ENCODE measurements around the gene ALKBH4.
"Not testable (repeated sequence)": the region's sequence is repeated elsewhere in the genome, so short reads cannot be mapped to it uniquely, and the experiment has no call there.

The ALKBH4 gene

DNA sequence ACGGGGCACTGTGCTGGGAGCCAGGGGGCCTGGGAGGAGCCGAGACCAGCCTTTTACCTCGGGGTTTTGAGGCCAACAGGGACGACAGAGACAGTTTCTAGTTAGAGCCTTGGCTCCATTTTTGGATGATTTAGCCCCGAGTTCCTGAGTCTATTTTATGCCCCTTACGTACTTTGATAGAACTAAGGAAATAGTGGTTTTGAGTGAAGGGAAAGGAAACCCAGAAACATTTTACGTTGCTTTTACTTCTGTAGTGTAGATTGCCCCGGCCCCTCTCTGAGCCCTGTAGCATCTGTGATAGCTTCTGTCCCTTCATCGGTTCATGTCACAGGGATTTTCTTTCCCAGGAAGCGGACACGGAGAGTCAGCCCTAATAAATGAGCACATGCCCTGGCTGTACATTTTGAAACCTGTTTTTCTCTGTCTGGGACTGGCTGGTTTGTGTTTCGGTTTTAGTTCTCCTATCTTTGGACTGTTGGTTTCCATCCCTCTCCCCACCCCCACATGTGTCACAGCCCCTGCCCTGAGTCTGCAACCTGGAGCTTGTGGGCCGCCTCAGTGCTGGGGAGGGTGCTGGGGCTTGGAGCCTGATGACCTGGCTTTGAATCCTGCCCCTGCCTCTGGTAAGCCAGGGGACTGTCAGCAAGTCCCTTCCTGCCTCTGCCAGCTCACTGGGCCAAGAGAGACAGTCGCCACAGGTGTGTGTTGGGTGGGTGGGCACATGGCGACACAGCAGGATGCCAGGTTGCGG lies 38.2 kb downstream of the ALKBH4 start:
- DNase-seq: peak; percentile 77 to 87 (median 84)

DNA sequence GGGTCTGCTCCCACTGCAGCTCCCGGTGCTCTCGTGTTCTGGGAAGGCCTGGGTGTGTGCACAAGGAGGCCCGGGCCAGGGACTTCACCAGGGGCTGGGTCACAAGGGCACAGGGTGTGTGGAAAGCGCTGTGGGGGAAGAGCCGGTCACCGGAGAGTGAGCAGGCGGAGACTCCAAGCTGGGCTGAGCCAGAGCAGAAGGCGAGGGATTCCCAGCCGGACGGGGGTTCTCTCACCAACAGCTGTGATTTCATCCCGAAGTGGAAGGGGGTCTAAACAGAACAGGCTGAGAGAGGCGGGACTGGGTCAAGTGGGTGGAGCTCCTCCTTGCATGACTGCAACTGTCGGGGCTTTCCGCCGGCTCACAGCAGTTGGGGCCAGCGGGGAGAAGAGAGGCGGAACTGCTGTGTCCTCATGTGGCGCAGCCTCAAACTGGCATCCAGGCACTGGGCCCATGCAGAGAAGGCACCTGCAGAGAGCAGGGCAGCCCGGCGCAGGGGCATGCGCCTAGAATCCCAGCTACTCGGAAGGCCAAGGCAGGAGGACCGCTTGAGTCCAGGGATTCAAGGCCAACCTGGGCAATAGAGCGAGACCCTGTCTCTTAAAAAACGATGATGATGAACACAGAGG lies 38.9 kb downstream of the ALKBH4 start:
- DNase-seq: peak; percentile 90 to 96 (median 96)

- peak; percentile 68 to 86 (median 79) for DNase-seq
Observed at GRCh38 chr7:102424787-102425218, 39.9 kb downstream of the ALKBH4 start.

- peak in 1 of 4 experiments; percentile 20 for DNase-seq
Observed at GRCh38 chr7:102424129-102424551, 40.5 kb downstream of the ALKBH4 start.

DNA sequence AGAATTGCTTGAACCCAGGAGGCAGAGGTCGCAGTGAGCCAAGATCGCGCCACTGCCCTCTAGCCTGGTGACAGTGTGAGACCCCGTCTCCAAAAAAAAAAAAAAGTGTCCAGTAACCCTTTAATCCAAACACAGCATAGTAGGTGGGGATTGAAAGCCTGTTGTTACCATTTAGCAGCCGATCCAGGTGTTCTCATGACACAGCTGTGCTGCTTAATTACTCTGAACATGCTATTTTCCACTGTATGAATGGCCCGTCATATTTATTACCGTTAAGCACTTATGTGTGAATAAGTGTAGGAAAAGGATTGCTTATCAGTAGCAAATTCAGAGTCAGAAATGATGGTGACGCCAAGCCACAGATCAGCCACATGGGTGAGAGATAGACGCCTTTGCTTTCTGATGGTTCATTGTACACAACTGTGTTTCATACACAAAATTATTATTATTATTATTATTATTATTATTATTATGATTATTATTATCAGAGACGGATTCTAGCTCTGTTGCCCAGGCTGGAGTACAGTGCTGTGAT lies 42.9 kb downstream of the ALKBH4 start:
- no peak for DNase-seq

DNA sequence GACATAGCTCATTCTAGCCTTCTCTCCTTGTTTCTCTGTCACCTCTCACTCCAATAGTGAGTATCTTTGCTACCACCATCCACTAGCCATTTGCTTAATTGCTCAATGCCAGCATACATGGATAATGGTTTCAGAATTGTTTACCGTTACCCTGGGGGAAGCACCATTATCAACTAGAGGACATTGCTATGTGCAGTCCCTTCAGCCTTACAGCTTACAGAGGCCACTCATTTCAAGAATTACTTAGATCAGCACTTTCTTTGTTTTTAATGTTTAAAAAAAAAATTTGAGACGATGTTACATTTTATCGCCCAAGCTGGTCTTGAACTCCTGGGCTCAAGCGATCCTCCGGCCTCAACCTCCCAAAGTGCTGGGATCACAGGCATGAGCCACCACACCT lies 46.1 kb downstream of the ALKBH4 start:
- no peak for DNase-seq

DNA sequence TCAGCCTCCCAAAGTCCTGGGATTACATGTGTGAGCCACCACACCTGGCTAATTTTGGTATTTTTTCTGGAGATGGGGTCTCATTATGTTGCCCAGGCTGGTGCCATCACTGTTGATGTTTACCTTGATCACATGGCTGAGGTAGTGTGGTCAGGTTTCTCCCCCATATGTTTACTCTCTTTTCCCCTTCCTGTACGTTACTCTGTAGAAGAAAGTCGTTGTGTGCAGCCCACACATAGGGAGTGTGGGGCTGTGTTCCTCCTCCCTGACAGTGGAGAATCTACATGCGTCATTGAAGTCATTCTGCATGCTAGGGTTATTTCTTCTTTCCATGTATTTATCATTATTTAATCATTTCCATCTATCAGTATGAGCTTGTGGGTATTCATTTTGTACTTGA lies 47.6 kb downstream of the ALKBH4 start:
- no peak for DNase-seq

GRCh38 chr7:102416406-102416805 lies 48.3 kb downstream of the ALKBH4 start:
- DNase-seq: no peak

DNA sequence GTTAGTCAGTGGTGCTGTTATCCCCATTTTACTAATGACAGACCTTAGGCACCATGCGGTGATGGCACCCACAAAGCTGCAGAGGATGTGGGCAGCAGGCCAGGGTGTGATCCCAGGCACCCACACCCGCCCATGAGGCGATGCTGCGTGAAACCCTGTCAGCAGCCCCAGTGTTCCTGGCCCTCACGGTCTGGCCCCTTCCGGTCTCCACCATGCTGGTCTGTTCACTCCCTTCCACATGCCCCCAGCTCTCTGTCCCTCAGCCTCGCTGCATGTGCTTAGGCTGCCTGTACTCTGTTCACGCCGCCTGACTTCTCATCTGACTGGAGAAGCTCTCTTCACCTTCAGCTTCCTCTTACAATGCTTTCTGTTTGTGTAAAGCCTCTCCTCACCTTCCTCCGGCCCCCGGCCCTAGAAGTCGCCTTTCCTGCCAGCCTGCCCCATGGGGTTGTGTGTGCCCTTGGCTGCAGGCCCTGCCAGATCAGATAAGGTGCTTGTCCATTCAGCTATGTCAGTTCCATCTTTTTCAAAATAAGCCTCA lies 48.9 kb downstream of the ALKBH4 start:
- peak in 1 of 4 experiments; percentile 7 for DNase-seq

DNA sequence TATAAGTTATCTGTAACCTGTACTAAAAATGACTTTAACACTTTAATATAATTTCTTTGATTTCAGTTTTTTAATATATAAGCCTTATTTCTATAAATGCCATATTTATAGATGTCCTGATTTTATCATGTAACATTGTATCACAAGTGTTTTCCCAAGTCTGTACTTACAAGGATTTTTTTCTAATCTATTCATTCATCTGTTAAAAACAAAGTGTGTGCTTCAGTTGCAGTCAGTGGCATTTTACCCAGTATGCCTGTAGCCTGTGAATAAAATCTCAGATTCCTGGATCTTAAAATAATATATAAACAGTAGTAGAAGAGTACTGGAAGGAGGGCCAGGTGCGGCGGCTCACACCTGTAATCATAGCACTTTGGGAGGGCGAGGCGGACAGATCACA lies 51.1 kb downstream of the ALKBH4 start:
- no peak for DNase-seq

- DNase-seq: no peak
Observed at GRCh38 chr7:102413091-102413490, 51.6 kb downstream of the ALKBH4 start.

DNA sequence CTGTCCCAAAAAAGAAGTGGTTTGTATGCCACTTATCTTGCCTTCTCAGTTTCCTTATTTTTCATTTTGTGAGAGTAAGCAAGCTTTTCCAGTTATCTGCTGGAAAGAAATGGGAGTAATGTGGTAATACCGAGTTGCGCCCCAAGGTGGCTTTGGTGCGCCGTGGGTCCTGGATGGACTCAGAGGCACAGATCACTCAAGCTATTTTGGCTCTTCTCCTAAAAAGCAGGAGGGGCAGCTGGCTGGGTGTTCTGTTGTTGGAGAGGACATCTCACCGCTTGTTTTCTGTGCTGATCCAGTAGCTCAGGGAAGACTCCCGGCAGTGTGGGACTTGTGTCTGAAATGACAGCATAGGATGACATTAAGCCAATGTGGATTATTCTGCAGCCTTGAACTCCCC lies 52.1 kb downstream of the ALKBH4 start:
- peak; percentile 65 to 78 (median 71) for DNase-seq

DNA sequence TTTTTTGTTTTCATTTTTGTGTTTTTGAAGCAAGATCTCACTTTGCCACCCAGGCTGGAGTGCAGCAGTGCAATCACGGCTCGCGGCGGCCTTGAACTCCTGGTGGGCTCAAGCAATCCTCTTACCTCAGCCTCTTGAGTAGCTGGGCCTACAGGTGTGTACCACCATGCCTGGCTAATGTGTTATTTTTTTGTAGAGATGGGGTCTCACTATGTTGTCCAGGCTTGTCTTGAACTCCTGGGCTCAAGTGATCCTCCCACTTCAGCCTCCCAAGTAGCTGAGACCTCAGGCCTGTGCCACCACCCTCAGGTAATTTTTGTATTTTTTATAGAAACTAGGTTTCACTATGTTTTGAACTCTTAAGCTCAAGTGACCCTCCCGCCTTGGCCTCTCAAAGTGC lies 53.7 kb downstream of the ALKBH4 start:
- no peak for DNase-seq

- no peak for DNase-seq
Observed at GRCh38 chr7:102410123-102410522, 54.5 kb downstream of the ALKBH4 start.

DNA sequence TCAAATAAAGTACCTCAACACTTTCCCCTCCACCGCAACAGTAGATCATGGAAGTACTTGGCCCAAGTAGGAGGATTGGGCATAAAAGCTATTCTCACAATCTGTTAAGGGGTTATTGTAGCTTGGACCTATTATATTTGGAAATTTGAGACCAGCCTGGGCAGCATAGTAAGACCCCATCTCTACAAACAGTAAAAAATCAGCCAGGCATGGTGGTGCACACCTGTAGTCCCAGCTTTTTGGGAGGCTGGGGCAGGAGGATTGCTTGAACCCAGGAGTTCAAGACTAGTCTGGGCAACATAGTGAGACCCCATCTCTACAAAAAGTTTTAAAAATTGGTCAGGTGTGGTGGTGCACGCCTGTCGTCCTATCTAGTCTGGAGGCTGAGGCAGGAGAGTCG lies 55.3 kb downstream of the ALKBH4 start:
- DNase-seq: no peak

GRCh38 chr7:102408530-102408929 lies 56.1 kb downstream of the ALKBH4 start:
- not testable (repeated sequence) for DNase-seq

DNA sequence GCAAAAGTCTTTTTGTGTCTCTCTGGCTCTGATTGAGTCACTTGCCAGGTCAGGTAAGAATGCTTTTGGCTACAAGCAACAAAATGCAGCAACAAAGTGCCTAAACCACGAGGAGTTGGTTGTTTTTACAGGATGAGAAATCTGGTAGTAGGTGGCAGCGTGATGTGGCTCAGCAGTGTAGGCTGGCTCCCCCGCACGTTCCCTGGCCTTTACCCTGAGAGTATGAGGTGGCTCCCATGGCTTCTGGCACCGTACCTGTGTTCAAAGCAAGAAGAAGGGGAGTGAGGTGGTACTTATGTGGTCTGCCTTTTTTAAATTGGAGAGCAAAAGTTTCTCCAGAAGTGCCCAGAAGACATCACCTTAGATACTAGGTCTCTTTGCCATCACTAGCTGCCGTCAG lies 56.8 kb downstream of the ALKBH4 start:
- DNase-seq: no peak

Data from suppressor macrophage (primary cell).